Stimulated activated naive CD8-positive, alpha-beta T cell treated with anti-CD3 and anti-CD28 coated beads, Interleukin-15, Interleukin-2, amounts not matched to agents 100 U/mL and 50 U/mL, for 24 hours (primary cell): ENCODE measurements around the gene MPG.

Experiments used
- ATAC-seq: fragments of 150-1000 bp; cut with Tn5 transposase; one replicate; pipeline ENCODE4 v1.10.0; 2021
- DNase-seq: peaks from one replicate; pipeline ENCODE4 v3.0.0; 2021

Gene MPG

DNA sequence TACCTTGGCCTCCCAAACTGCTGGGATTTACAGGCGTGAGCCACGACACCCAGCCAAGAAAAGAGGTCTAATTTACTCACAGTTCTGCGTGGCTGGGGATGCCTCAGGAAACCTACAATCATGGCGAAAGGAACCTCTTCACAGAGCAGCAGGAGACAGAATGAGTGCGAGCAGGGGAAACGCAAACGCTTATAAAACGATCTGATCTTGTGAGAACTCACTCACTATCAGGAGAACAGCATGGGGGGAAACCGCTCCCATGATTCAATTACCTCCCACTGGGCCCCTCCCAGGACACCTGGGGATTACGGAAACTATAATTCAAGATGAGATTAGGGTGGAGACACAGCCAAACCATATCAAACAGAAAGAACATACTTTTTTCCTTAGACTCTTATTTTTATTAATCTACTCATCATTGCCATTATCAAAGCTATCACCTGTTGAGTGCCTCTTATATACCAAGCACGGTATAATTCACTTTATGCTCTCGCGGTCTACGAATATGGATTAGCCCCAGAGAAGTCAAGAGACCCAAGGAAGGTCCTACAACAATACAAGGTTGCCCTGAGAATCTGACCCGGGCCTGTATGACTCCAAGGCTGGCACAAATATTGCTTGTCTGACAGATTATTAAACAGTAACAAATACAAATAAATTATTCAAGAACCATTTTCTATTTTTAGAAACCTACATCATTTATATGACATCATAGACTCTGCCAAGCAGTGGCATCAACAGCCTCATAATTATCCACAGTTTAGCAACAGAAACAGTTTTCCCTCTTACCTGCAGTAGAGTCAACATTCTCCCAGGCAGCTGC, 27.0 kb upstream of the MPG start:
- ATAC-seq (no peak), DNase-seq (no peak)

DNA sequence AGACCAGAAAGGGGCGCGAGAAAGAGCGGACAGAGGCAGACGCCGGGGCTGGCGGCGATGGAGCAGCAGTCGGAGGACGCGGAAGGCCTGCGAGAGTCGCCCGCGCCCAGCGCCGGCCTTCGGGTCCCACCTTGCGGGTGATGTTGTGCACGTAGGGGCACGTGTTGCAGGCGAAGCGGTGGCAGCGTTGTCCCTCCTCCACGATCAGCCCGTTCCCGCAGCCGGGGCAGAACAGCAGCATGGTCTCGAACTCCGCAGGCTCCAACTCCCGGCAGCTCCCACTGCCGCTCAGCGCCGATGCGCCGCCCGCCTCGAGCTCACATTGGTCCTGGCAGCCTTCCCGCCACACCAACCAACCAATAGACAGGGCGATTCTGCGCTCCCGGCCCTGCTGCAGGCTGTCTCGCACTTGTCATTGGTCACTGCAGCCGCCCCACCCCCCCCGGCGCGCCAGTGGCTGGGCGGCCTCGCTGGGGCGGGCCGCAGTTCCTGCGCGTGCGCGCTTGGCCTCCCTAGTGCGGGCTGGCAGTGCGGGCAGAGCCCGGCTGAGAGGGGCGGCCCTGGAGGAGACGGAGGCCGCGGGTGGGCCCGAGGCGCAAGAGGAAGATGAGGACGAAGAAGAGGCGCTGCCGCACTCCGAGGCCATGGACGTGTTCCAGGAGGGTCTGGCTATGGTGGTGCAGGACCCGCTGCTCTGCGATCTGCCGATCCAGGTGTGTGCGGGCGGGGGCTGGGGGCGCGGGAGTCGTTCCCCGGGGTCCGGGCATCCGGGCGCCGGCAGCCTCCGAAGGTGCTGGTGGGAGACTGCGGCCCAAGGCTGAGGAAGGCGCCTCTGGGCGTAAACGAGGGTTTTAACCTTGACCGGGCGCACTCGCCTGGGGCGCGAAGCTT, 24.4 kb upstream of the MPG start, which contains the start of the genes POLR3K and SNRNP25:
Gene POLR3K, minus strand, starts transcription at position 263 of the 891 bp plus-strand sequence. Its CDS starts 22 bp downstream, at position 241.
Gene SNRNP25, plus strand, starts transcription at position 483 of the 891 bp plus-strand sequence. Its CDS starts 189 bp downstream, at position 672.
- DNase-seq (peak; percentile 98), ATAC-seq (peak; percentile 97)

DNA sequence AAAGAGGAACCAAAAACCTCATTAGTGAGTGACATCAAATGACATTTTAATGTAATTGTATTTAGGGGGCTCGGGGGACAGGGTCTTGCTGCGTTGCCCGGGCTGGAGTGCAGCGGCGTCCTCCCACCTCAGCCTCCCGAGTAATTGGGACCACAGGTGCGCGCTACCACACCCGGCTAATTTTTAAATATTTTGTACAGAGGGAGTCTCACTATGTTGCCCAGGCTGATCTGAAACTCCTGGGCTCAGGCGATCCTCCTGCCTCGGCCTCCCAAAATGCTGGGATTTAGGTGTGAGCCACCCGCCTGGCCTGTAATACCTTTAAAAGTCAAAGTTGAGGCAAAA, 23.8 kb upstream of the MPG start:
- DNase-seq (no peak), ATAC-seq (no peak)

DNA sequence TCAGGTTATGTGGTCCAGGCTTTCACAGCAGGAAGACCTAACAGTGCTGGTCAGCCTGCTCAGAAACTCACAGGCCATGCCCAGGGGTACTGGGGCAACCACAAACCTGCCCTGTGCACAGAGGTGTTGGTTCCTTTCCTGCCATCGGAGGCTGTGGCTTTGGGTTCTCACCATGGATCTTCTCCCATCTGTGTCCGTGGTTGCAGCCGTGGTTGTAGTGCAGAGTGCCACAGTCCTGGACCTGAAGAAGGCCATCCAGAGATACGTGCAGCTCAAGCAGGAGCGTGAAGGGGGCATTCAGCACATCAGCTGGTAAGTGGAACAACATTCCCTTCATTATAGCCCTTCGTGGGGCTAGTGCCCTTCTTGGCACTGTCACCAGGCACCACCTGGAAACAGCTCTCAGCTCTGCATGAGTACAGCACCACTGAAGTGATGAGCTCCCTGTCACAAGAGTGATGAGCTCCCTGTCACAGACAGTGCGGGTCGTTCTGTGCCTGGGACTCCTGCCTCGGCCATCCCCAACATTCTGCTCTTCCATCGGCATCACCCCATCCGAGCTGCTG, 22.4 kb upstream of the MPG start:
- DNase-seq (no peak), ATAC-seq (no peak)

DNA sequence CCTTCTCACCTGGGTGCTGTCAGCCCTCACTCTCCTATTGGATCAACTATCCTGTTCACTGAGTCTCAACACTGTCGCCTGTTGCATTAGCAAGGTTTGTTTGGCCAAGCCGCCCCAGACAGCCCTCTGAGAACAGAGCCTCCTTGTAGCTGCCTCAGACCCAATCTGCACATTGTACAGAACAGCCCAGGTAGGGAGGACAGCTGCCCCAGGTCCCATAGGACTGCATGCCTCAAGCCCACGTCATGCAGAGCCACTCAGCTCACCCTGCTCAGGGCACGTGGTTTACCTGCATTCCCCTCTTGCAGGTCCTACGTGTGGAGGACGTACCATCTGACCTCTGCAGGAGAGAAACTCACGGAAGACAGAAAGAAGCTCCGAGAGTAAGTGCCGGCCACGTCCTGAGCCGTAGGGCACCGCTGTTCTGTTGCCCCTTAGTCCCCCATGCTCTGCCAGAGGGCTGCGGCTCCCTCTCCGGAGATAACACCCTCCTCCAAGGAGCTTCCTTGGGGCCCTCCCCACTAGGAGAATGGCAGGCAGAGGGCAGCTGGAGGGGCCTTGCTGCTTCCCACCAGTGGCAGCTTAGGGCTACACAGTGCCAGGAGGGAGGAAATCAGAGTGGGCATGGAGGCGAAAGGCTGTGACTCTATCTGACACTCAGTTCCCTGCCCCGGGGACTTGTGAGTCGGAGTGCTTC, 21.6 kb upstream of the MPG start:
- no peak for ATAC-seq
- no peak for DNase-seq

DNA sequence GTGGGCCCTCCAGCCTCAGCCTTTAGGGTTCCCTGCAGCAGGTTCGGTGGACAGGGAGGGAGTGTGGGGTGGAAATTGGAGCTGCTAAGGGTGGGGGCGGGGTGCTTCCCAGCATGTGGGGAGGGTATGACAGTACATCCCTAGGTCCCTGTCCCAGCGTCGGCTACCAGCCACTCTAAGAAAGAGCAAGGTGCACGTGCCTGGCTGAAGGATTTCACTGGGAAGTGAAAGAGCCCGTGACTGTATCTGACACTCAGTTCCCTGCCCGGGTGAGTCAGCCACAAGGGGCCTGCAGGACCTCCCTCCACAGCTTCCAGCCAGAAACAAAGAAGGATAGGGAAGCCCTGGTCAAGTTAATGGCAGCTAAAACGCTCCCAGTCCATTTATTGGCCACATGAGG, 20.3 kb upstream of the MPG start:
- no peak for DNase-seq
- ATAC-seq = no peak

DNA sequence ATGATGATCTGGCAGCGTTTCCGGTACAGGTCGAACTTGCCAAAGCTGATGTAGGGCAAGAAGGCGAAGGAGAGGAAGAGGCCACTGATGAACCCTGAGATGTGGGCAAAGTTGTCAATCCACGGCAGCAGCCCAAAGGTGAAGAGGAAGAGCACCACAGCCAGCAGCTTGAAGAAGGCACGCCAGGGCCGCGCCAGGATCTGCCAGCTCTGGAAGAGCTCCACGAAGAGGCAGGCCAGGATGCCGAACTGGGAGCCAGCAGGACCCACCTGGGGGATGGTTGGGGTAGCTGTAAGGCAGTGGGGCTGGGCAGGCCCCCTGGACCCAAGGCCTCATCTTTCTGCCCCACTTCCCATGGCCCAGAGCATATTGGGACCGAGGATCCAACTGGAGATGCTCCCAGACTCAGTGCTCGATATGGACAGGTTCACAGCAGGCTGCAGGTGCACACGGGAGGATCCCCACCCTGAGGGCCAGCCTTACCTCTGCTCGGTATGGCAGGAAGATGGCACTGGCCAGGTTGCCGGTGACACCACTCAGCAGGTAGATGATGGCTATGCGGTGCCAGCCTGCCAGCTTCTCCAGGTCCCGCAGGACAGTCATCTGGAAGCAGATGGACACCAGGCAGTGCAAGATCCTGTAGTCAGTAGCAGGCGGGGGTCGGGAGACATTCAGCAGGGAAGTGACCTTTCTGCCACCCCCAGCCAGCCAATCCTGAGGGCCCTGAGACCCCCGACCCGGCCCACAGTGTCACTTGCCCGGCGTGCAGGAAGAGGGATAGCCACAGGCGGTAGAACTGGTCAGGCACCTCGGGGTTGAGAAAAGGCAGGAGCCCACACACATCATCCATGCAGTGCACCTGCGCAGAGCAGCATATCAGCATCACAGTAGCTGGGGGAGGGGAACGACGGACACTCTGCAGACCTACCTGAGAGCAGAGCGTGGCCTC, 19.3 kb upstream of the MPG start:
- DNase-seq (no peak), ATAC-seq (no peak)

DNA sequence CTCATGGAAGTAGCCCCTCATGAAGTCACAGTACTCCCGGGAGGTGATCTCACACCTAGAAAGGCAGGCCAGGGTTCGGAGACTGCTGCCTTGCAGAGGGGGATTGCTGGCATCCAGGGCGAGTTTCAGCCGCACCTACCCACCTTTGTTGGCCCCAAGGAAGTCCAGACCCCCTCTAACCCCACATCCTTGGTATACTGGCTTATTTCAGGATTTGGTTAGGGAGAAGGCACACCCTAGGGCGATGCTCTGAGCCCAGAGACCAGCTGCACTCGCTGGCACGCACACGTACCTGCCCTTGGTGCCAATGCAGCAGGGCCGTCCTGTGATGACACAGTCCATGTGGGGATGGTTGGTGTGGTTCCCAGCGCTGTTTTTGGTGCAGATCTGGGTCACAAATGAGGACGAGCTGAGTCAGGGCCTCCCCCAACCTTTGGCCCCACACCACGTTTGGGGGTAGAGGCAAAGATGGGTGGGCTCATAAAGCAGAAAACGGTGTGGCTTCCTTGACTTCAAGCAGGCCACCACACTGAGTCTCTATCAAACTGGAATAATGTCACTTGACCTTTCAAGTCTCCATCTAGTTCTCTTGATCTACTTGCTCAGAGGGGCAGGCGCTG, 18.5 kb upstream of the MPG start:
- ATAC-seq = no peak

DNA sequence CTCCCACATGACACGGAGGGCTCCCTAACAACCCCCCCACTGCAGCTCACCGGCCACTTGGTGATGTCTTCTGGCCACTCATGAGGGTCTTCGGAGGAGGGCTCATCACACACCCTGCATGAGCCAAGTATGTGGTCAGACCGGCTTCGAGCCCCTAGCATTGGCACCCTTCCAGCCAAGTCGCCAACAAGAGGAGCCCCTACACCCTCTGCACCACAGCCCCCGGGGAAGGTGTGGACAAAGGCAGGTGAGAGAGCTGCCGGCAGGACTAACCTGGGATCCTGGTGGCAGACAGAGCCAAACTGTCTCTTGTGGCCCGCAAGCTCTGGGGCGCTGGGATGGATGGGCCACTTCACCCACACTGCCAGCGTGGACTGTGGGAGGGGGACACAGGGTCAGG, 17.9 kb upstream of the MPG start:
- ATAC-seq (no peak), DNase-seq (no peak)

More for the DNA sequence above, 18.5 kb upstream of the MPG start:
- DNase-seq = no peak

DNA sequence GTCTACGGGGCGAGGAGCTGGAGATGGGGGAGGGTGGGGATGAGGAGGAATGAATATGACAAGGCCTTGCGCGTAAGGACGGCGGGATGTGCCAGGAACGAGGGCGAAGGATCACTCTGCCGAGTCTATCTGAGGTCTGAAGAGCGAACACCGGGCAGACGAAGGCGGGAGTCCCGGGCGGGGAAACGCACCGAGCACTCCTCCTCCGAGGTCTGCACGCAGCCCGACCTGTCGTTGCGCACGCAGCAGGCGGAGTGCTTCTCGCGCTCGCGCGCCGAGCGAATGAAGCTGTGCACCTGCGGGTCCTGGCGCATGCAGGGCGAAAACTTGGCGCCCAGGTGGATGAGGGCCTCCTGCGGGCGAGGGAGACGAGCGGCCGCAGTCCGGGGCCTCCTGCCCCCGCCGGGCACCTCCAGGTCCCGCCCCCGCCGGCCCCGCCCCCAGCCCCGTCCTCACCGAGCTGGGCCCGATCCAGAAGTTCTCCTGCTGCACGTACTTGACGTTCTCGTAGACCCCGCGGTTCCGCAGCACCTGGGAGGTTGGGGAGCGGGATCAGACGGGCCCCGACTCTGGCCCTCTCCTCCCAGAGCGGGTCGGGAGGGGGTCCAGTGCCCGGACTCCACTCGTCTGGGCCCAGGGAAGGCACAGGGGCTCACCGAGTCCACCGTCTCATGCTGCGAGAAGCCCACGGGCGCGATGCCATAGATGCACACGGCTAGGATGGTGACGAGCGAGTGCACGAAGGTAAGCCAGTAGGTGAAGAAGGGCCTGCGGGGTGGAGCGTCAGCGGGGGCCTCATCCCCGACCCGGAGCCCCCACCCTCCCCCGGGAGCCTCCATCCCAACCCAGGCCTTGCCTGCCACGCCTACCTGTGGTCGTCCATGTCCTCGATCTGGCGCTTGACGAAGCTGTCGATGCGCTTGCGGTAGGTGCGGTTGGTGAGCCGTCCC, 16.8 kb upstream of the MPG start:
- ATAC-seq (no peak), DNase-seq (no peak)

DNA sequence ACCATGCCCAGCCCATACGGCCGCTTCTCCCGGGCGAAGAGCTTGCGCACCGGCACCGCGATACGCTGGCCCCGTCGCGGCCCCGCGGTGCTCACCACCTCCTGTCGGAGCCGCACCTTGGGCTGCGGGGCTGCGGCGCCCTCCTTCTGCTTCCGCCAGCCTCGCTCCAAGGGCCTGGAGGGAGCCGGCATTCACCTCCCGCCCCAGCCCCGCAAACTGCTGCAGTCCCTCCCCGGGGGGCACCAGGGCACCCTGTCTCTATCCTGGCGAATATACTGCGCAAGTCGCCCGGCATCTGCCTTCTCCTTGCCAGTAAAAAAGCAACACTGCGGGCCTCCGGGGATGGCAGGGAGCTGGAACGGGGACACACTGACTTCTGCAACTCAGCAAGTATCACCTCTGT, 16.1 kb upstream of the MPG start:
- ATAC-seq = no peak
- no peak for DNase-seq

DNA sequence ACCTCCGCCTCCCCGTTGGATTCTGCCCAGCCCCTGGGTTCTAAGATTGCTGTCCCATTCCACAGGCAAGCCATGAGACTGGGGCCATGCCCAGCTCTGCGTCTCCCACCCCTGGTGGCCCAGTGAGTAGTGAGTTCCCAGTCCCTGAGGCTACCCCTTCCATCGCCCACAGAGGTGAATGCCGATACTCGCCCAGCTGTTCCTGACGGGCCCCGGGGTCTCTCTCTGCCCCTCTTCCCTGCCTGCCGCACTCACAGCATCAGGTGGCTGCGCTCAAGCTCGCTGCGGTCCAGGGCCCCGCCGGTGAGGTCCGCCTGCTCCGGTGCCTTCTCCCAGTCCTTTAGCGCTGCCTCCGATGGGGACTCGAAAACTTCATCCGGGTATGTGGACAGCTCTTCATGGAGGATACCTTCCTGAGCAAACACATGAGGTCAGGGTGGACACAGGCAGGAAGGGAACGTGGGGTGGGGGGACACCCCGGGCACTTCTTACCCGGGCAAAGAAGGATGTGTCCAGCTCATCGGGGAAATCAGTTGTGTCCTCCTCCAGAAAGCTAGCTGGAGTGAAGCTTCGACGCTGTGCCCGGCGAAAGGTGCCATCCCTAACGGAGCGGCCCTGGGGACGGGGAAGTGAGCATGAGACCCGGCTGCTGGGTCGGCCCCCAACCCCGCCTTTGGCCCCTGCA, 15.6 kb upstream of the MPG start:
- ATAC-seq (no peak), DNase-seq (no peak)

DNA sequence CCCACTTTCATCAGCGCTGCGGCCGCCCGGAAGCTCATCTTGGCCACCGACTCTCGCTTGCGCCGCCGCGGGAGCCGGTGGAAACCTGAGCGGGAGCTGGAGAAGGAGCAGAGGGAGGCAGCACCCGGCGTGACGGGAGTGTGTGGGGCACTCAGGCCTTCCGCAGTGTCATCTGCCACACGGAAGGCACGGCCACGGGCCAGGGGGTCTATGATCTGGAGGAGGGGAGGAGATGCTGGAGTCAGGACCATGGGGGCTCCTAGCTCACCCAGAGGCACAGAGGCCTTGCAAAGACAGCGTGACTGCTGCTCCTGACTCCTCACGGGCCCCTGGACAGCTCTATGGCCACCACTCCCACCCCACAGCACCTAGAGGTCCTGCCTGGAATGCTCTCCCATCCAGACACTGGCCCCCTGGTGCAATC, 15.0 kb upstream of the MPG start:
- ATAC-seq (no peak), DNase-seq (no peak)

DNA sequence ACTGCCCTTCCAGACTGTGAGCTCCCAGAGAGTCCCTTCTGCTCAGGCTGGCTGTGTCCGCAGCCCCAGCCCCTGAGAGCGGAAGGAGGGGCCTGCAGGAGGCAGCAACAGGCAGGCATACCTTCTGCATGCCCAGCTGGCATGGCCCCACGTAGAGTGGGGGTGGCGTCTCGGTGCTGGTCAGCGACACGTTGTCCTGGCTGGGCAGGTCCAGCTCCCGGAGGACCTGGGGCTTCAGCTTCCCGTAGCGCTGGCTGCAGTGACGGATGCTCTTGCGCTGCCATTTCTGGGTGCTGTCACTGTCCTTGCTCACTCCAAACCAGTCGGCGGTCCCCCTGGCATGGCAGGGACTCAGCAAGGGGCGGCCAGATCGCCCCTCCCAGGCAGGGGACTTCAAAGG, 14.6 kb upstream of the MPG start:
- DNase-seq (no peak), ATAC-seq (no peak)

DNA sequence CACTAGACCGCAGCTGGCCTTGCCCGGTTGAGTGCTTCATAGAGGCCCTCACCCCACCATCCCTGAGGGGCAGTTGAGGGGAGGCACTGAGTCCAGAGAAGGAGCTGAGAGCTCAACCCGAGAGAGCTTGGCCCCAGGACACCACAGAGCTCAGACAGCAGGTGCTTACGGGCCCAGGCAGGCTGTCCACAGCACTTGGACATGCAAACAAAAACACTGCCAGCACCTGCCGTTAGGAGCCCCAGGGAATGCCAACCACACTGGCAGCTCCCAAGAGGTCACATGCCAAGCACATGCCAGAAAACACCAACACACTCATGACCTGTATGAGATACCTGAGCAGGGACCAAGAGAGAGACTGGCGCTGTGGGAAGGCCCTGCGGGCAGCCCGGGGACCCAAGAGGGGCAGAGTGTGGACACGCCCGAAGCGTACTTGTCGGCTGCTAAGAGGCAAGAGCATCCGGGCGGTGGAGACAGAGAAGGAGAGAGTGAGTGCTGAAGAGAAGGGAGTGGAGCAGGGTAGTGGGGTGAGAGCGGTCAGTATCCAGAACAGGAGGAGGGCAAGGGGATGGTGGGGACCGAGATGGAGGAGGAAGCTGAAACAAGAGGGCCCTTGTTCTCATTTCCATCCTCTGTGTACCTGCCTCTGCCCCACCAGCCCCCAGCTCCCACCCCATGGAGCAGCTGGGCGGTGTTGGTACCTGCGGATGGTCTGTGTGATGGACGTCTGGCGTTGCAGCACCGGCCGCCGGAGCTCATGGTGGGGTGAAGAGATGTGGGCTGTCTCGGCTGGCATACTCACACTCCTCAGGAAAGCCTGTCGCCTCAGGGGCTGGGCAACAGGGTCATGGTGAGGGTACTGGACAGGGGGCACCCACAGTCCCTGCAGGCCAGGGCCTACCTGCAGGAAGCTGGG, 13.8 kb upstream of the MPG start:
- ATAC-seq = no peak
- DNase-seq = no peak

DNA sequence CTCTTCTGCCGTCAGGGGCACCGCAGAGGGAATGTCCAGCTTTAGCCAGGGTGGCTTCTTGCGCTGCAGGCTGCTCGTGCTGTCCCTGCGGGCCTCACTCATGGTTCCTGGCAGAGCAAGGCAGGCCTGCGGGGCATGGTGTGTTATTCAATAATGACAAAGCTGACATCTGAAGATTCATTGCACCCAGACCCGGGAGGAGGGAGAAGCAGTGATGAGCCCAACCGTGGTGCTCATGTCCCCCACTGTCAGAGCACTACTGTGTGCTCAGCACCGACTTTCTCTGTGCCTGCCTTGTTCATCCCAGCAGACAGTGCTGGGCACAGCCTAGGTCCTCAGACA, 13.1 kb upstream of the MPG start:
- ATAC-seq (no peak), DNase-seq (no peak)

DNA sequence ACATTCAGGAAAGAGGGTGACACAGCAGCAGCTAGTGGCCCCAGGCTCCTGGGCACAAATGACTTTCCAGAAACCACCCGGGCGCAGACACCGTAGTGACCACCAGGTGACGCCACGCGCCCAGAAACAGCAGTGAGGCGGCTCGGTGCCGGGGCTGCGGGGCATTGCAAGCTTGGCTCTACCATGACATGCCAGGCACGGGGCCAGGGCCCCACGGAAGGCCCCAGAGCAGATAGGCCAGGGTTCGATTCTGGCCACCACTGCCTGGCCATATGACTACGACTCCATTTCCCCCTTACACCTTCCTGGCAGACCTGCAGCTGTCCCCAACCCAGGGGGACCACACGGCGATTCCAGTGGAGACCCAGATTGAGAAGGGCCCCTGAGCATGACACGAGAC, 12.3 kb upstream of the MPG start:
- DNase-seq (peak; percentile 89), ATAC-seq (peak; percentile 83)
